Activated T-helper 17 cell treated with anti-CD3 and anti-CD28 coated beads, Interleukin-2, amount 50 U/mL, for 72 hours (primary cell): ENCODE data around the gene RPS6KA2. TPM values are rescaled to one million over a fixed set of nuclear protein-coding genes. Genes with fewer than 3 reads are reported as not detected.
"Not testable (repeated sequence)": the region's sequence is repeated elsewhere in the genome, so short reads cannot be mapped to it uniquely, and the experiment has no call there.

Experiments
- ATAC-seq: fragments of 150-1000 bp; cut with Tn5 transposase; replicated peaks from 2 replicates; pipeline ENCODE4 v1.10.0; 2021; ENCODE audit warnings: mild to moderate bottlenecking, moderate library complexity
- H3K27ac Mint-ChIP-seq: one replicate; pipeline ENCODE4 v1.8.0; 2022; ENCODE audit warnings: mixed read lengths
- H3K27me3 Mint-ChIP-seq: one replicate; pipeline ENCODE4 v1.8.0; 2022; ENCODE audit warnings: mixed read lengths
- H3K36me3 Mint-ChIP-seq: one replicate; pipeline ENCODE4 v1.8.0; 2022; ENCODE audit warnings: low read depth, mild to moderate bottlenecking, mixed read lengths
- H3K4me1 Mint-ChIP-seq: one replicate; pipeline ENCODE4 v1.8.0; 2022; ENCODE audit warnings: mixed read lengths
- H3K4me3 Mint-ChIP-seq: one replicate; pipeline ENCODE4 v1.8.0; 2022; ENCODE audit warnings: mild to moderate bottlenecking, mixed read lengths
- H3K9me3 Mint-ChIP-seq: one replicate; pipeline ENCODE4 v1.8.0; 2022; ENCODE audit warnings: mixed read lengths
- total RNA-seq, 2 donors: library from RNA; stranded (reverse); gene quantifications; one replicate each; pipeline ENCODE4 v1.2.3, GENCODE V29; 2022

Gene RPS6KA2
- total RNA-seq, 2 donors from 2014 or later, result 1.3 to 1.5 TPM

DNA sequence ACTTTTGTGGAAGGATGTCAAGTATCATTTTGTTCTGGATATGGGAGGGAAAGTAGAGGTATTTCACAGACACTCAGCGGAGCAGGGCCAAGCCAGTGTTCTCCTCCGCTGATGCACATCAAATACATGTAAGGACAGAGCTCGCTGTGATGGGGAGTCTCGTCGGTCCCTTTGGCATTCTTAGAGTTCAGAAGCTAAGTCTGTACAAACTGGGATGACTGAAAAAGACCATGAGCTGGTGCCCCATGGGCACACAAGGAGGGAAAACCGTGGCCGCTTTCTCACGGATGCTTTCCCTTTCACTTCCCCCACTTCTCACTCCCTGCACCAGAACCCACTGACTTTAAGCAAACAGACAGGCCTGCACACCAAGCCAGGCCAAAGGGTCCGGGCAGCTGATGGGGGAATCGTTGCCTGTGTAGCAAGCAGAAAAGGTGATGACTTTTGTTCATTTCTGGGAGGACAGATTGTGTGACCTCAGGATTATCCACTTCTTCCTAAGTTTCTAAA is 216.6 kb downstream of the RPS6KA2 start:
- ATAC-seq, result no peak
- H3K36me3 Mint-ChIP-seq, result no peaks in the 10 kb centered on the region
- no peaks in the 10 kb centered on the region for H3K9me3 Mint-ChIP-seq
- H3K27me3 Mint-ChIP-seq, result no peaks in the 10 kb centered on the region
- peaks cover 19% of the 10 kb centered on the region for H3K4me1 Mint-ChIP-seq
- H3K27ac Mint-ChIP-seq, result no peak overlapping the region
- no peak overlapping the region for H3K4me3 Mint-ChIP-seq

DNA sequence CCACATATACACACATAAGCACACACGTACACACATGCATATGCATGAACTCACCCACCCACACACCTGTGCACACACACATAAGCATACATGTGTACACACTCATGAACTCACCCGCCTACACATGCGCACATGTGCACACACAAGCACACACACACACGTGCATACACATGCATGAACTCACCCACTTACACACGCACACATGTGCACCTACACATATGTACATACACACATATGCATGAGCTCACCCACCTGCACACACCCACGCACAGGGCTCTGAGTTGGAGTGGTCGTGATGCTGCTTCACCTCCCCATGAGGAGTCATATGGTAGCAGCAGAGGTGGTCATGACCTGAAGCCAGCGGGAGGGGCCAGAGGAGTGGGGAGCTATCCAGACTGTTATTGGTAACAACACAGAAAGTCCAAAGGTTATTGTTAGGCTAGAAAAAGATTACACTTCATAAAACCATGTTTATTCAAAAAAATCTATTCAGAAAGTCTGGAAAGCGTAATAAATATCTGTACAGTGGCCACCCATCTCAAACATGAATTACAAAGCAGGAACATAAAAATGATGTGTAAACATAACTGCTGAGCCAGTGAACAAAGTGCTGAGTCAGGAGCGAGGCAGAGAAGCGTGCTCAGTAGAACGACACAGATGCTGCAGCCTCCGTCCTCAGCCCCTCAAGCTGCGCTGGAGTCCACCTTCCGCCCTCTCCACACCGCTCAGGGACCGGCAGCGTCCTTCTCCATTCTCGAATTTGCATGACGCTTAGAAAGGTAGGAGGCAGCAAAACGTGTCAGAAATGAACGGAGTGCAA is 217.9 kb downstream of the RPS6KA2 start:
- Mint-ChIP-seq H3K27me3 (no peaks in the 10 kb centered on the region), H3K9me3 (no peaks in the 10 kb centered on the region), H3K4me1 (peaks cover 10% of the 10 kb centered on the region), H3K36me3 (no peaks in the 10 kb centered on the region), H3K27ac (no peak overlapping the region), H3K4me3 (no peak overlapping the region)
- no peak for ATAC-seq

DNA sequence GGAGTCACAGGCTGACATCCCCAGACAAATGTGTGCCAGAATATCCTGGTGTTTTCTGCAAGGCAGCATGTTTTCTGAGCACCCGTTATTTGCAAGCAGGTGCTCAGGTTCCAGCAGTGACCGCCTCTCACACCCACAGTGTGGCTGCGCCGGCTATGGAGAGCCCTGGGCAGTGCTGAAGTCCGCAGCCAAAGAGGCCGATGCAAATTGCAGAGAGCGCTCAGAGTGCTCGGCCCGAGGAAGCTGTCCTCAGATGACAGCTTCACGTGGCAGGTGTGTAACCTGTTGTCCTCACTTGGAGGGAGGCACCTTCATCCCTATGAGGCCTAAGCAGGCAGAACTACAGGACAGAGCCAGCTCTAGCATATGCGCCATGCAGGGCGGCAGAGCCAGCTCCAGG is 220.9 kb downstream of the RPS6KA2 start:
- Mint-ChIP-seq H3K4me3 (no peak overlapping the region), H3K4me1 (no peaks in the 10 kb centered on the region)

DNA sequence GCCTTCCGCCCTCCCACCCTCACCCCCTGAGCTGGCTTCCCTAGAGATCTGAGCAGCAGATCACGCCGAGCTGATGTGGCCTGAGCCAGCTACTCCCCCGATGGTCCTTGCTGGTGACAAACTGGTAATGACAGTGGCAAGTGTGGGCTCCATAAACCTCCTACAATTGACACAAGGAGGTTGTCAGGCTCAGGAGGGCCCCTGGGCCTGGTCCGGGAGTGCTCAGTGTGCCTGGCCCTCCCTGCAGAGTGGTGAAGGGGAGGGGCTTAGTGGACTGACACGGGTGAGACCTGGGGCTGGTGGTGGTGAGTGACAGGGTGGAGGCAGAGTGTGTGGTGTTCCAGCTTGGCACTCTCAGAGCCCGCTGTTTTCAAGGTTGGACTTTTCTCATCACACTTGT is 221.7 kb downstream of the RPS6KA2 start:
- Mint-ChIP-seq H3K4me3 (no peak overlapping the region), H3K9me3 (no peaks in the 10 kb centered on the region), H3K27me3 (no peaks in the 10 kb centered on the region), H3K27ac (no peak overlapping the region), H3K4me1 (no peaks in the 10 kb centered on the region), H3K36me3 (no peaks in the 10 kb centered on the region)
- no peak for ATAC-seq

More for the DNA sequence above, 220.9 kb downstream of the RPS6KA2 start:
- ATAC-seq, result no peak
- Mint-ChIP-seq H3K27me3 (no peaks in the 10 kb centered on the region), H3K36me3 (no peaks in the 10 kb centered on the region), H3K27ac (no peak overlapping the region), H3K9me3 (no peaks in the 10 kb centered on the region)

DNA sequence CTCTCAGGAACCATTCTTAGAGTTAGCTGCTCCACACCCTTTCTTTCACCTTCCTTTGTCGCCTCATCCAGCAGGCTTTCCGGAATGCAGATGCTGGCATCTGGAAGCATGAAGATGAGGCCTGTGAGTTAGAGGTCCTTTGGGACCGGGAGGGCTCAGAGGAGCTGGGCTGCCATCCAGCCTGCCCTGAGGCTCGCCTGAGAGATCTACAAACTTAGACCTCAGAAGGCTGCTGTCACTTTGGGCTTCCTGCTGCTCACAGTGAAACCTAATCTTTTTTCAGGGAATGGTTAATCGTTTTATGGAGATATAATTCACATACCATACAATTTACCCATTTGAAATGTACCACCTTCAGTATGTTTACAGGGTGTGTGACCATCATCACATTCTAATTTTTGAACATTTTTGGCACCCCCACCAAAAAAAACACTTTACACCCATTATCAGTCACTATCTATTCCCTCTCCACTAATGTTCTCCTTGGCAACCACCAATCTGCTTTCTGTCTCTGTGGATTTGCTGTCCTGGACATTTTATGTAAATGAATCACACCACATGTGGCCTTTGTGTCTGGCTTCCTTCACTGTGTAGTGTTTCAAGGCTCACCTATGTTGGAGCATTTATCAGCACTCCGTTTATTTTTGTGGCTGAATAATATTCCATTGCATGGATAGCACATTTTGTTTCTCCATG is 224.3 kb downstream of the RPS6KA2 start:
- Mint-ChIP-seq H3K36me3 (no peaks in the 10 kb centered on the region), H3K9me3 (no peaks in the 10 kb centered on the region), H3K4me1 (no peaks in the 10 kb centered on the region), H3K4me3 (no peak overlapping the region), H3K27ac (no peak overlapping the region), H3K27me3 (peaks cover 3% of the 10 kb centered on the region)
- no peak for ATAC-seq

DNA sequence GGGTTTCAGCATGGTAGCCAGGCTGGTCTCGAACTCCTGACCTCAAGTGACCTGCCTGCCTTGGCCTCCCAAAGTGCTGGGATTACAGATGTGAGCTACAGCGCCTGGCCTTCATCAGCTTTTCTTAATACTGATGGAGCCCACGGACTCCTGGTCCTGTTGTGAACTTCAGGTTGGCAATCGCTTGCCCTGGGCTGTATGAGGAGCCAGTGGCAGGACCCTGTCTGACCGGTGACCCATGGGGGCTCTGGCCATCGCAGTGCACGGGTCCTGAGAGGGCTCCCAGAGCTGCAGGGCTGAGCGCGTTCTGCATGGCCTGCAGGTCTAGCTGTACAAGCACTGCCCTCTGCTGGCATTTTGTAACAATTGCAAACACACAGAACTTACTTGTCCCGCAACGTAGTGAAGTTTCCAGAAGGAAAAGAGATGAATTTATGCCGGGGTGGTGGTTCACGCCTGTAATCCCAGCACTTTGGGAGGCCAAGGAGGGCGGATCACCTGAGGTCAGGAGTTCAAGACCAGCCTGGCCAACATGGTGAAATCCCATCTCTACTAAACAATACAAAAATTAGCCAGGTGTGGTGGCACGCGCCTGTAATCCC is 226.3 kb downstream of the RPS6KA2 start:
- not testable (repeated sequence) for H3K36me3 Mint-ChIP-seq, H3K27ac Mint-ChIP-seq, H3K4me3 Mint-ChIP-seq, H3K27me3 Mint-ChIP-seq, H3K9me3 Mint-ChIP-seq, H3K4me1 Mint-ChIP-seq
- peak; percentile 78 for ATAC-seq

DNA sequence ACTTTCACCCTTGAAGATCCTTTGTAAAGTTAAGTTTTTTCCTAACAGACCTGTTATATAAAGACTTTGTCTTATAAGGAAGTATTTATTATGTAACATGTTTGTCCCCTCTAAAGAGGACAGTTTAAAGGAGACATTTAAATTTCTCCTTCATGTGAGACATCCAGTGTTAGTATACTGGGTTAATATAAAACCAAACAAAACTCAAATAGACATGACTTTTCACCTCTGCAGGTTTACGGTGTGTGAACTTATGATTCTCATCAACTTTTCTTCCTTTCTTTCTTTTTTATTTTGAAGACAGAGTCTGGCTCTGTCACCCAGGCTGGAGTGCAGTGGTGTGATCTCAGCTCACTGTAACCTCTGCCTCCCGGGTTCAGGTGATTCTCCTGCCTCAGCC is 226.9 kb downstream of the RPS6KA2 start:
- no peaks in the 10 kb centered on the region for H3K36me3 Mint-ChIP-seq
- ATAC-seq, result no peak
- no peak overlapping the region for H3K4me3 Mint-ChIP-seq
- no peak overlapping the region for H3K27ac Mint-ChIP-seq
- no peaks in the 10 kb centered on the region for H3K4me1 Mint-ChIP-seq
- no peaks in the 10 kb centered on the region for H3K9me3 Mint-ChIP-seq
- peaks cover 3% of the 10 kb centered on the region for H3K27me3 Mint-ChIP-seq

DNA sequence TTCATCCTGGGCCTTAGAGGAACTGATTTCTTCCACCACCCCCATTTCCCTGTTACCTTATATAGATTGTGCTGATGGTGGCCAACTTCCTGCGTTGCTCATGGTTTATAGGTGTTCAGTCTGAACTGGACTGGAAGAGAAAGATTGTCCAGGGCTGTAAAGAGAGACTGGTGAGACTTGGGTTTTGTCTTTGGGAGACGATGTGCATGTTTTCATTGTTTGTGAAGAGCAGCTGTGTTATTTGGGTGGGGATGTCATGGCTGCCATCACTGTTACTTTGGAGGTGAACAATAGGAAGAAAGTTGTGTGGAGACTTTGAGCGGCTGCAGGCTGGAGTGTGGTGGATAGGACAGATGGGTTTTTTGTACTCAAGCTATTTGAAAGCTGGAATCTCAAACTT is 228.7 kb downstream of the RPS6KA2 start:
- Mint-ChIP-seq H3K27me3 (peaks cover 6% of the 10 kb centered on the region), H3K9me3 (no peaks in the 10 kb centered on the region), H3K4me3 (no peak overlapping the region), H3K36me3 (no peaks in the 10 kb centered on the region), H3K4me1 (no peaks in the 10 kb centered on the region), H3K27ac (no peak overlapping the region)
- ATAC-seq, result no peak

DNA sequence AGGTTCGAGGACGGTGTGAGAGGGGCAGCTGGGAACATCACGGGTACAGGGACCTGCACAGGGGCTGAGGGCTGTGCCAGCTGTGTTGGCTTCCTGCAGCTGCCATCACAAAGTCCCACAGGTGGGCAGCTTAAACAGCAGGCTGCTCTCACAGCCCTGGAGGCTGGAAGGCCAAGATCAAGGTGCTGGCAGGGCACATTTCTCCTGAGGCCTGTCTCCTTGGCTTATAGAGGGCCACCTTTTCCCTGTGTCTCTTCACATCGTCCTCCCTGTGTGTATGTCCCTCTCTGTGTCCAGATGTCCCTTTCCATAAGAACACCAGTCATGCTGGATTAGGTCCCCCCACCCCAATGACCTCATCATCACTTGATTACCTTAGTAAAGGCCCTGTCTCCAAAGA is 229.2 kb downstream of the RPS6KA2 start:
- no peak overlapping the region for H3K4me3 Mint-ChIP-seq
- ATAC-seq, result no peak
- H3K36me3 Mint-ChIP-seq, result no peaks in the 10 kb centered on the region
- H3K27me3 Mint-ChIP-seq, result peaks cover 6% of the 10 kb centered on the region
- no peaks in the 10 kb centered on the region for H3K9me3 Mint-ChIP-seq
- H3K4me1 Mint-ChIP-seq, result no peaks in the 10 kb centered on the region
- no peak overlapping the region for H3K27ac Mint-ChIP-seq

DNA sequence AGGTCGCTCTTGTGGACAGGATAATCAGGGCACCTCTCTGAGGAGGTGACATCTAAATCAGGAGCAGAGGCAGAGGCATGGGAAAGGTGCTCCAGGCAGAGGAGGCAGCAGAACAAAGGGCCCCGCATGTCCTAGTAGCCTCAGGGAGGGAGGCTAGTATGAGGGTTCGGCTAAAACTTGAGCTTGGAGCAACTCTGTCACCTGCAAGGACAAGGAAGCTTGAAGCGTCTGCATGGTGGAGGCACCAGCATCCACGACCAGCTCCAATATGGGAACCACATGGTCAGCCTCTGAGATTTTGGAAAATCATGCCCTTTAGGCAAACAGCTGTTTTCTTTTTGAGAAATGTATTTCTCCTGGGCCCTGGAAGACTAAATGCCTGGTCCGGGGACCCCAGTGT is 231.3 kb downstream of the RPS6KA2 start:
- no peaks in the 10 kb centered on the region for H3K4me1 Mint-ChIP-seq

DNA sequence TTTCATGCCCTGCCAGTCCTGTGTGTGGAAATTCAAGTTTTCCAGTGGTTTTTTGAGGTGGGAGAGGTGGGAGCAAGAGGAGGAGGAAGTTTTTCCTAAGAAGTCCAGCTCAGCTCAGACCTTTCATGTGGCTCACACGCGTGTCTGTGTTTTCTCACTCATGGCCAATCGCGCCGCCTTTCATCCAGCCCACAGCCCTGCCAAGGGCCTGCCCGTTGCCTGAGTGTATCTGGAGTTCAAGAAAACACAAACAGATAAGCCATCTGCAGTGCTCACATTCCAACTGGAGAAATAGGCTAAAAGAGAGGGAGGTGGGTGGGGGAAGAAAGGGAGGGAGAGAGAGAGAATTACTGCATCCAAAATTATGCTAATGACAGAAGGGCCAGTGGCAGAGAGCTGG is 231.7 kb downstream of the RPS6KA2 start:
- Mint-ChIP-seq H3K36me3 (no peaks in the 10 kb centered on the region), H3K4me1 (no peaks in the 10 kb centered on the region), H3K27me3 (peaks cover 6% of the 10 kb centered on the region), H3K4me3 (no peak overlapping the region), H3K27ac (no peak overlapping the region), H3K9me3 (no peaks in the 10 kb centered on the region)
- ATAC-seq, result no peak

More for the DNA sequence above, 231.3 kb downstream of the RPS6KA2 start:
- no peak overlapping the region for H3K4me3 Mint-ChIP-seq
- H3K27ac Mint-ChIP-seq, result no peak overlapping the region
- no peak for ATAC-seq
- H3K9me3 Mint-ChIP-seq, result no peaks in the 10 kb centered on the region
- H3K27me3 Mint-ChIP-seq, result peaks cover 6% of the 10 kb centered on the region
- H3K36me3 Mint-ChIP-seq, result no peaks in the 10 kb centered on the region

DNA sequence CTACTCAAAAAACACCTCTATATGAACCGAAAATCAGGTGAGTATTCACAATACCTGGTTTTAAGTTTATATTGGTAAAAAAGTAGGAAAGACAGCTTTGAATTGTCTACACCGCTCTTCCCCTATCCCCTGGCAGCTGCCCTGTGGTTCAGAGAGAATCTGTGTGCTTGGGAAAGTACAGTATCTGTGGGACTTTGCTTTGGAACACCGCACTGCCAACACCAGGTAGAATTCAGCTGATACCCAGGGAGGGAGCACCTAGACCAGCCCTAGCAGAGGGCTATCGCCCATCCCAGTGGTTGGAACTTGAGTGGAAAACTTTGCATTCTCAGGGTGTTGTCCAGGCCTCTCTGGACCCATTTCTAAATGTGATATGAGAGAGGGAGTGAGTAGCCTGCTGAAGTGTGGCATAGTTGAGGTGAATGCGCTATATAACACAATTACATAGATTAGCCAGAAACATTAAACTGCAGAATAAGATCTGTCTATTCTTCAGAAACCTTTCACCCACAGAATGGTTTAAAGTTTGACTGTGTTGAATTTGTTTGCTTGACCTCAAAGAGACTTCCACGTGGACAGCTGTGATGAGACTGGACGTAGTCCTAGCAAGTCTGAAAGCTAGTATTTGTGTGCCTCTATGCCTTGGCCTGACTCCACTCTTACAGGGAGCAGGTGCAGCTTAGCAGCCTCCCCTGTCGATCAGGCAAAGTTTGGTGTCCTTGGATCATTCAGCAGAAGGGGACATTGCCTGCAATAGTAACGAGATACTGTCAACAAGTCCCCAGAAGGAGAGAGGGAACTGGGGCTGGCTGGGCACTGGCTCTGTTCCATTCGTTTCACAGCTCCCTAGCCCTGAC is 232.8 kb downstream of the RPS6KA2 start:
- H3K36me3 Mint-ChIP-seq, result no peaks in the 10 kb centered on the region
- H3K27me3 Mint-ChIP-seq, result peaks cover 6% of the 10 kb centered on the region
- no peaks in the 10 kb centered on the region for H3K4me1 Mint-ChIP-seq
- ATAC-seq, result no peak
- no peak overlapping the region for H3K27ac Mint-ChIP-seq
- no peaks in the 10 kb centered on the region for H3K9me3 Mint-ChIP-seq
- H3K4me3 Mint-ChIP-seq, result no peak overlapping the region

DNA sequence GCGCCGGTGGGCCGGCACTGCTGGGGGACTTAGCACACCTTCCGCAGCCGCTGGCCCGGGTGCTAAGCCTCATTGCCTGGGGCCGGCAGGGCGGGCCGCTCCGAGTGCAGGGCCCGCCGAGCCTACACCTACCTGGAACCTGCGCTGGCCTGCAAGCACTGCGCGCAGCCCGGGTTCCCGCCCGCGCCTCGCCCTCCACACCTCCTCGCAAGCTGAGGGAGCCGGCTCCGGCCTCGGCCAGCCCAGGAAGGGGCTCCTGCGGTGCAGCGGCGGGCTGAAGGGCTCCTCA is 233.6 kb downstream of the RPS6KA2 start:
- Mint-ChIP-seq H3K27ac (no peak overlapping the region), H3K36me3 (no peaks in the 10 kb centered on the region), H3K27me3 (peaks cover 3% of the 10 kb centered on the region), H3K9me3 (no peaks in the 10 kb centered on the region), H3K4me3 (no peak overlapping the region), H3K4me1 (no peaks in the 10 kb centered on the region)
- ATAC-seq, result no peak

DNA sequence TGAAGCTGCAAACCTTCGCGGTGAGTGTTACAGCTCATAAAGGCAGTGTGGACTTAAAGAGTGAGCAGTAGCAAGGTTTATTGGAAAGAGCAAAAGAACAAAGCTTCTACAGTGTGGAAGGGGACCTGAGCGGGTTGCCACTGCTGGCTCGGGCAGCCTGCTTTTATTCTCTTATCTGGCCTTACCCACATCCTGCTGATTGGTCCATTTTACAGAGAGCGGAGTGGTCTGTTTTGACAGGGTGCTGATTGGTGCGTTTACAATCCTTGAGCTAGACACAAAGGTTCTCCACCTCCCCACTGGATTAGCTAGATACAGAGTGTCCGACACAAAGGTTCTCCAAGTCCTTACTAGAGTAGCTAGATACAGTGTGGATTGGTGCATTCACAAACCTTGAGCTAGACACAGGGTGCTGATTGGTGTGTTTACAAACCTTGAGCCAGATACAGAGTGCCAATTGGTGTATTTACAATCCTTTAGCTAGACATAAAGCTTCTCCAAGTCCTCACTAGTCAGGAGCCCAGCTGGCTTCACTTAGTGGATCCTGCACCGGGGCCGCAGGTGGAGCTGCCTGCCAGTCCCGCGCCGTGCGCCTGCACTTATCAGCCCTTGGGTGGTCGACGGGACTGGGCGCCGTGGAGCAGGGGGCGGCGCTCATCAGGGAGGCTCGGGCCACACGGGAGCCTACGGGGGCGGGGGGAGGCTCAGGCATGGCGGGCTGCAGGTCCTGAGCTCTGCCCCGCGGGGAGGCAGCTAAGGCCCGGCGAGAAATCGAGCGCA is 234.1 kb downstream of the RPS6KA2 start:
- not testable (repeated sequence) for H3K27ac Mint-ChIP-seq, ATAC-seq, H3K36me3 Mint-ChIP-seq, H3K9me3 Mint-ChIP-seq, H3K27me3 Mint-ChIP-seq, H3K4me1 Mint-ChIP-seq, H3K4me3 Mint-ChIP-seq
